ENCODE data around the gene ERGIC1. TPM values are rescaled to one million over a fixed set of nuclear protein-coding genes. Genes with fewer than 3 reads are reported as not detected.

ERGIC1 gene
- total and polyA plus RNA-seq, 7 donors = 49.9 to 116 (median 53.9) TPM

DNA sequence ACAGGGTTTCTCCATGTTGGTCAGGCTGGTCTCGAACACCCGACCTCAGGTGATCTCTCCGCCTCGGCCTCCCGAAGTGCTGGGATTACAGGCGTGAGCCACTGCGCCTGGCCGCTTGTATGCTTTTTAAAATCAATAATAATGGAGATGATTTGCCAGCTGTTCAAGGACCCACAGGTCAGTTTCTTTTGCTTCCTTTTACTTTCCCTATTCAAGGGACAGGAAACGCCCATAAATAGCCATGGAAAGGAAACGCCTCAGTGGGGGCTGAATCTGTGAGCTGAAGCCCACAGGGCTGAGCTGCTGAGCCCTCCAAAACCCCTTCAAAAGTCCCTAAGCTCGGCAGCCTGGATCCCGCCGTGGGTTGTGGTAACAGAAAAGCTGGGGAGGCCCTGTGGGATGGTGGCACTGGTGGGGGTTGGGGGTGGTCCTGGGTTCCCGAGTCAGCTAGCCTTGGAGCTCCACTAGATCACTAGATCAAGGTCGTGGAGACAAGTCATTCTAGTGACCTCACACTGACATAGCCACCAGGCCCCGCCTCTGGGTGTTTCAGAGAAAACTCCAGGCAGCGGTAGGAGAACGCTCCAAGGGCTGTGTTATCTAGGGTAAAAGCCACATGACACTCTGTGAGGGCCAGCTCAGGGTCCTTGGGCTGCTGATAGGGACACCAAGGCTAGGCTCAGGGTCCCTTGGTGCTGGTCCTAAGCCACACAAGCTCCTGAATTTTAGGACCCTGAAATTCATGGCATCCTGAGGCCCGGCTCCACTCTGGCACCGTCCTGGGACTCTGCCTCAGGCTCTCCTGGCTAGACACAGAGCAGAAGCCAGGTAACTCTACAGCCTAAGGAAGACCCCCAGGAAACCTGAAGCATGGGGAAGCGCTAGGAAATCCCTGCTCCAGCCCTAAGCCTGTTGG lies 45.0 kb upstream of the ERGIC1 start:
- H3K27me3 ChIP-seq (ENCODE audit: insufficient read depth in 3 of 3, low read length in 2 of 3) = no peaks in the 10 kb centered on the region
- H3K36me3 ChIP-seq (ENCODE audit: insufficient read depth in 1 of 2, low read depth in 1 of 2) = no peaks in the 10 kb centered on the region
- intact Hi-C loops (cut with DNase I) = loop anchor here in 1 of 2 donors (5.0 kb wide), 1 partner anchor 43 kb away; the partner anchor contains the start of gene ERGIC1
- H3K27ac ChIP-seq = peak overlapping the region; percentile 74
- peaks cover 61% of the 10 kb centered on the region for H3K4me1 ChIP-seq
- WGBS, 3 donors = 51 to 66% (median 62%) methylated on average over 21 of the region's 21 CpGs
- no peaks in the 10 kb centered on the region for H3K9me3 ChIP-seq
- ATAC-seq (peak in 2 of 4 donors; percentile 22 to 36), DNase-seq (peak in 1 of 2 donors; percentile 83)
- peak overlapping the region; percentile 22 for H3K4me3 ChIP-seq
- TF ChIP-seq, protein P1, sequence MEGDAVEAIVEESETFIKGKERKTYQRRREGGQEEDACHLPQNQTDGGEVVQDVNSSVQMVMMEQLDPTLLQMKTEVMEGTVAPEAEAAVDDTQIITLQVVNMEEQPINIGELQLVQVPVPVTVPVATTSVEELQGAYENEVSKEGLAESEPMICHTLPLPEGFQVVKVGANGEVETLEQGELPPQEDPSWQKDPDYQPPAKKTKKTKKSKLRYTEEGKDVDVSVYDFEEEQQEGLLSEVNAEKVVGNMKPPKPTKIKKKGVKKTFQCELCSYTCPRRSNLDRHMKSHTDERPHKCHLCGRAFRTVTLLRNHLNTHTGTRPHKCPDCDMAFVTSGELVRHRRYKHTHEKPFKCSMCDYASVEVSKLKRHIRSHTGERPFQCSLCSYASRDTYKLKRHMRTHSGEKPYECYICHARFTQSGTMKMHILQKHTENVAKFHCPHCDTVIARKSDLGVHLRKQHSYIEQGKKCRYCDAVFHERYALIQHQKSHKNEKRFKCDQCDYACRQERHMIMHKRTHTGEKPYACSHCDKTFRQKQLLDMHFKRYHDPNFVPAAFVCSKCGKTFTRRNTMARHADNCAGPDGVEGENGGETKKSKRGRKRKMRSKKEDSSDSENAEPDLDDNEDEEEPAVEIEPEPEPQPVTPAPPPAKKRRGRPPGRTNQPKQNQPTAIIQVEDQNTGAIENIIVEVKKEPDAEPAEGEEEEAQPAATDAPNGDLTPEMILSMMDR (IDR thresholded peaks at IDR 0.05) = no peak

DNA sequence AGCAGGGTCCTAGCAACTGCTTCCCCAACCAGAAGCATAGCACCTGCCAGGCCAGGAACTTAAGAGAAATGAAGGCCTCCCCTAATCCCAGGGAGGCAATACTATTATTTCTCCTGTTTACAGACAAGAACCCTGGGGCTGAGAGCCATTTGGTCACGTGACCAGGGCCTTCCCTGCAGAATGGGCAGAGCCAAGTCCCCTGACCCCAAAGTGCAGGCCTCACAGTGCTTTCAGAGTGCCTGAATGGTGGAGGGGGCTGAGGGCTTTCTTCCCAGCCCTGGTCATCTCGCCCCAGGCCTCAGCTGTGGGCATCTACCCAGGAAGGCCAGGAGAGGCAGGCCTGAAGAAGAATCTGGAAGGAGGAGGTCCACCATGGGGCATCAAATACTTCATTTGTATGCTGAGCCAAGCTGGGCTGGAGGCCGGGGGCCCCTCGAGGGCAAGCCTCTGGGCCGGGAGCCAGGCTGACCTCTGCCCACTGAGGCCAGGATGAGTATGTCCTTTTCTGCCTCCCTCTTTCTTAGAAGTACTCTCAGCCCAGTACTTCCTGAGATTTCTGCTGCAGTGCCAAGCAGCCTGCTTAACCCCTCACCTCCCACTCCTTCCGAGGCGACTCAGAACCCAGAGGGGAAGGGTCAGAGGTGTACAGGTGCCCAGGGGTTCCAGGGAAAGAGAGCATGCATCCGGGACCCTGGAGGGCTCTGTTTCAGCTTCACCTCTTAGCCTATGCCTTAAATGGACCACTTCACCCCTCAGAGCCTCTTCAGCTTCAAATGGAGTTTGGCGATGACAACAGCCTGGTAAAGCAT lies 44.2 kb upstream of the ERGIC1 start:
- Histone ChIP-seq H3K27me3 (ENCODE audit: insufficient read depth in 3 of 3, low read length in 2 of 3) (no peaks in the 10 kb centered on the region), H3K4me1 (peaks cover 64% of the 10 kb centered on the region), H3K4me3 (no peak overlapping the region), H3K27ac (peak overlapping the region; percentile 74), H3K36me3 (ENCODE audit: insufficient read depth in 1 of 2, low read depth in 1 of 2) (no peaks in the 10 kb centered on the region), H3K9me3 (no peaks in the 10 kb centered on the region)
- TF ChIP-seq, protein P1 (IDR thresholded peaks at IDR 0.05) = no peak
- ATAC-seq (no peak), DNase-seq (no peak)
- intact Hi-C loops (cut with DNase I) = loop anchor here (5.0 to 10.0 kb wide), 3 partner anchors 42 to 75 kb away; partner anchors contain the start of gene ERGIC1 (in 1 of the 2)
- 60 to 75% (median 68%) methylated on average over 9 of the region's 9 CpGs for WGBS, 3 donors

DNA sequence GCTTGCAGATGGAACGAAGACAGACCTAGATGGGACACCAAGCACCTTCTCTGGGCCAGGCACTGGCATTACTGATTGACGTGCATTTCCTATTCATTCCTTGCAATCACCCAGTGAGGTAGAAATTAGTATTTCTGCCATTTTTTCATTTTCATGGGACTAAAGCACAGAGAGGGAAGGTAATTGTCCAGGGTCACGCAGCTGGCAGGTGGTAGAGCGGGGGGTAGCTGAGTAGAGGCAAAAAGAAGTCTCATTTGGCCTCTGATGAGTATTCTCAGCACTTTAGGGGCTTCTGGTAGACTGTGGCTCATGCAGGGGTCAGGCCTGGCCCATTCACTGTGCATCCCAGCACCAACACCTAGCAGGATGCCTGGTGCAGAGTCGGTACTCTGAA lies 43.6 kb upstream of the ERGIC1 start:
- 69 to 83% (median 75%) methylated on average over 5 of the region's 5 CpGs for WGBS, 3 donors
- no peaks in the 10 kb centered on the region for H3K27me3 ChIP-seq (ENCODE audit: insufficient read depth in 3 of 3, low read length in 2 of 3)
- DNase-seq (no peak), ATAC-seq (no peak)
- no peaks in the 10 kb centered on the region for H3K36me3 ChIP-seq (ENCODE audit: insufficient read depth in 1 of 2, low read depth in 1 of 2)
- peaks cover 65% of the 10 kb centered on the region for H3K4me1 ChIP-seq
- intact Hi-C loops (cut with DNase I) = loop anchor here (5.0 to 10.0 kb wide), 2 partner anchors 72 to 74 kb away; no protein-coding TSS in a partner anchor
- peak overlapping the region; percentile 77 for H3K27ac ChIP-seq
- H3K4me3 ChIP-seq = no peak overlapping the region
- TF ChIP-seq, protein P1 (IDR thresholded peaks at IDR 0.05) = no peak
- H3K9me3 ChIP-seq = no peaks in the 10 kb centered on the region

DNA sequence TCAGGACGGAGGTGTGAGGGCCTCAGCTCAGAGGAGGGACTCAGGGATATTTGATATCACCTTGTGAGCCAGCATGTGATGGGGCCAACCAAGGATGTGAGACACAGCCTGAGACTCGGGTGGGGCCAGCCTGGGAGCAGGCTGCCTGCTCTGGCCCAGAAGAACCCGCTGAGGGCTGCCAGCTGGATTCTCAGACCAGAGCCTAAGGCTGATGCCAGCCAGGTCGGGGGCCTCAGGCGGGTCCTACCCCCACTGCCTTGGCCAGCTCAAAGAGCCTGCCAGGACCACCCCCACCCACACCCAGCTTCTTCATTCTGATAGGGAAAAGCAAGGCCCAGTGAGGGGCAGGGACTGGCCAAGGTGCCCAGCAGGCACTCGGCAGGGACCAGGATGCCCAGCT lies 42.8 kb upstream of the ERGIC1 start:
- peak in 1 of 2 donors; percentile 71 for DNase-seq
- intact Hi-C loops (cut with DNase I) = loop anchor here (5.0 to 10.0 kb wide), 2 partner anchors 71 to 74 kb away; no protein-coding TSS in a partner anchor
- ATAC-seq = peak in 3 of 4 donors; percentile 37 to 45 (median 44)
- 28 to 53% (median 43%) methylated on average over 6 of the region's 6 CpGs for WGBS, 3 donors
- TF ChIP-seq, protein P1 (IDR thresholded peaks at IDR 0.05) = no peak
- H3K4me3 ChIP-seq = no peak overlapping the region
- H3K9me3 ChIP-seq = no peaks in the 10 kb centered on the region
- H3K4me1 ChIP-seq = peaks cover 68% of the 10 kb centered on the region
- H3K36me3 ChIP-seq (ENCODE audit: insufficient read depth in 1 of 2, low read depth in 1 of 2) = no peaks in the 10 kb centered on the region
- peak overlapping the region; percentile 77 for H3K27ac ChIP-seq
- H3K27me3 ChIP-seq (ENCODE audit: insufficient read depth in 3 of 3, low read length in 2 of 3) = no peaks in the 10 kb centered on the region
